HG03097 (cell line): ENCODE measurements around the gene MTM1.

Source experiments
- ATAC-seq: cut with Tn5 transposase; IDR thresholded peaks from one replicate; pipeline ENCODE4 v1.9.1; 2021; ENCODE audit not compliant: unreplicated experiment, low FRiP score

MTM1 gene

GRCh38 chrX:150701377-150701776 is 133.0 kb downstream of the MTM1 start:
- ATAC-seq: no peak

- ATAC-seq: no peak
Measured at GRCh38 chrX:150702966-150703694, 134.7 kb downstream of the MTM1 start.

- no peak for ATAC-seq
Measured at GRCh38 chrX:150703695-150703974, 135.2 kb downstream of the MTM1 start.

GRCh38 chrX:150704030-150704613 is 135.7 kb downstream of the MTM1 start:
- ATAC-seq: no peak

- no peak for ATAC-seq
Measured at GRCh38 chrX:150712619-150713018, 144.2 kb downstream of the MTM1 start.

- ATAC-seq: no peak
Measured at GRCh38 chrX:150715184-150715583, 146.8 kb downstream of the MTM1 start.

- ATAC-seq: no peak
Measured at GRCh38 chrX:150719621-150720020, 151.2 kb downstream of the MTM1 start.
